Measurements from ENCODE around the gene TRIP12.
A peak's percentile ranks its signal among the peaks of the same experiment; 100 is the strongest.
"Not testable (repeated sequence)": the region's sequence is repeated elsewhere in the genome, so short reads cannot be mapped to it uniquely, and the experiment has no call there.

The TRIP12 gene

GRCh38 chr2:229821316-229821715 is 100.5 kb downstream of the TRIP12 start:
- DNase-seq: no peak

- no peak for DNase-seq
These were observed 103.6 kb downstream of the TRIP12 start for GRCh38 chr2:229818230-229818629.

- no peak for DNase-seq
These were observed 106.0 kb downstream of the TRIP12 start for GRCh38 chr2:229815858-229816257.

GRCh38 chr2:229815342-229815741 is 106.5 kb downstream of the TRIP12 start:
- DNase-seq: no peak

DNA sequence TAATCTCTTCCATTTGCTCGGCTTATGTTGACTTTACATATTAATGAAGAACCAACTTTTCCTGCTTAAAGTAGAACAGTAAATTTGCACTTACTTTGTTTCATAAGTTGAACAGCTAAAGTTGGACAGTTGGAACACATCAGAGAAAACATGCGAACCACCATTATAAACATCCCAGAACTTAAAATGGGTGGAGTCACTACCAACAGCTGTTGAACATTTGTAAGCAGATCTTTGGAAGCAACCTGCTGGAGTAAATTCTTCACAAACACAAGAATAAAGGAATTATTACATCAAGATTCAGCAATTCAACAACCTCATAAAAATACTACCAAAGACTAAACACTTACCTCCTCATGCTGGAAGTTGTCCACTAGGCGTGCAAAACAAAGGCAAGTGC is 111.0 kb downstream of the TRIP12 start:
- no peak for DNase-seq

DNA sequence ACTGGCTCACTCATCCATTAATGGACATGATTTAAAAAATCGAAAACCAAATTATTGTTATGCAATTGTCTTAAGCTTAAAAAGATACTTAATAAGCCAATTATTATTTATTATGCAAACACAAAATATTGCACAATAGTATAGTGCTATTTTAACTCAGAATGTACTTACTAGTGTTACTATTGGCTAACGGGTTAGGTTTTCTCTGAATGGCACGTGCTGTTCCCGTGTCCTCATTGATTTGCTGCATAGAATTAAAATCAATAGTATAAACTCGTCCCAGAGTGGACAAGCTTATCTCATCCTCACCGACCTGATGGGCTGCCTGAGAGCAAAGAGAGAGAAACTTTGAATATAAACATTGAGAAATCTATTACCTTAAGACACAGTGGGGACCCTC is 116.2 kb downstream of the TRIP12 start:
- no peak for DNase-seq

DNA sequence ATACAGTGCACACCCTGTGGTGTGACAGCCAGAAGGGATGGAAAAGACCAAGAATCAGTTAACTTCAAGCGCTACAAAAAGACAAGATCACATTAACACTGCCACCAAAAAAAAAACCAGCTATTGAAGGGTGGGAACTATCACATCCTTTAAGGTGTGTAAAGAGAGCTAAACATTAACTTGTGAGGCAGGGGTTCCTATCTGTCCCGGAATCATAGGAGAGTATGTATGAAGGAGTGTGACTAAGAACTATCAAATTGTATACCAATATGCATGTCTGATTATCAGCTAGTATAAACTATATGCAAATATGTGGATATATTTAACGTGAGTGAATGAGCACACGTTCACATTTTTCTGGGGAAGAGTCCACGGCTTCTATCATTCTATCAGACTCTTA is 119.0 kb downstream of the TRIP12 start:
- no peak for DNase-seq

DNA sequence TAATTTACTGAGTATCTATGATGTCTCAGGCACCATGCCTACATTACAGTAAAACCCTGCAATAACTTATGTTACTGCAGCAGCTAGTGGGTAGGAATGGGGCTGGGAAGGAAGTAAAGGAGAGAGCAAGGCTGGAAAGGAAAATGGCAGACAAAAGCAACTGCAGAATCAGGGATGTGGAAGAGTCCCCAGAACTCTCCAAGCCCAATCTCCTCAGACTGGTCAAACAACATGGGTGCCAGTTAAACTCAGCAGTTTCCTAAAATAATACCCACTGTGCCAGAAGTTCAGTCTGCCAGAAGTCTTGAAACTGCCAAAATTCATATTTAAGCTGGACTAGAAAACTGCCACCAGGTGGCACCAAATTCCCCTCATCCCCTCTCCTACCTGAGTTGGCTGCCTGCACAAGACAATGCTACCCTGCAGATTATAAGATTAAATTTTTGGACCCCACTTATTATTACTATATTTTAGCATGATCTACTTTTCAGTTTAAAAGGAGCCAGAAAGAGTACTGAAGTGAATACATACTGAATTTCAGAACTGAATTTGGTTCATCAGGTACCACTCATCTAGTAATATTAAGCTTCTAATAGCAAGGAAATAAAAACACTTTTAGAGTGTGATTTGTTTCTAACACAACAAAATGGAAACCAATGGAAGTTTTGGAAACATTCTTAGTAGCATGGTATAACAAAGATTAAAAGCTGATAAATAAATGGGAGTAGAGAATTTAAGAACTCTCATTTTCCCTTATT is 120.6 kb downstream of the TRIP12 start:
- DNase-seq: peak; percentile 11

DNA sequence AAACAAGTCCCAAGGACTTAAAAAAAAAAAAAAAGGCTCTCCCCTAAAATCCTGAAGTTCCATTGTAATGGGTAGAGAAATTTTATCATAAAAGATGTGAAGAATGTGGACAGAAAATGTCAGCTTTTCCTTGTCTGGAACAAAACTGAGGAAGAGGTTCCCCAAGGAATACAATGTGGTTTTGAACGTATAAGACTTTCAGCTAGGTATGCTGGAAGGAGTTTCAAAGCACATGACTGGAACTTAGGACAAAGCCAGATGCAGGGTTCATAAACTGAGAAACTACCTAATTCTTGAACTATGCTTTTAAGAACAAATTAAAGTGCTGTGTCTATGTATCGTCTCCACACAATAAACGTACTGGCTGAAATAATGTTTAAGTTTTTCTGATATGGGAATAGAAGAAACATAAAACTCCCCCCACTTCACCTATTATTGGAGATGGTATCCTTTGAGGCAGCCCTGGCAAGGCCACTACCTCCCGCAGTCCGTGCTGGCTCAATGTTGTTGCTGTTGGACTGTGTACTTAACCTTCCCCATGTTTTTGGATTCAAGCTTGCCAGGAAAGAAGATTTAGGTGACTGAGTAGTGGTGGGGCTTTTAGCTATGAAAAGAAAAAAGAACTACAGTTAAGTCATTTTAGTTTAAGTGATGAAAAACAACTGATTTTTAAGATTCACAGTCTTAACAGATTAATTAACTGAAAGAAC is 123.2 kb downstream of the TRIP12 start:
- no peak for DNase-seq

DNA sequence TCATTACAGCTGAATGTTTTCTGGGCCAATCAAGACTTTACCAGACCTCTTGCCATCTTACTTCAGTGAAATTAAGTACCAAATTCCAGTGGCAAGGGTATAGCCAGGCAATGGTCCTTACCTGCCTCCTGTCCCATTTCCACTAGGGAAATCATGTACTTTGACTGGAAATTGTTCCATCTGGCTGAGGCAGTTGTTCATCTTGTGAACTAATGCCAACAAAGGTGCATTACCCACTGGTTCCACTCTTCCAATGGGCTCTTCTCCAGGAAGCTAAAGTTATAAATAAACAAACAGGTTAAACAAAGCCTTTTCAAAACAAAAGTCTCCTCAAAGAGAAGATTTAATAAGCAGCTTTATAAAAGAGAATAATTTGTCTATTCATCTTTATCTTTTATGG is 126.8 kb downstream of the TRIP12 start:
- DNase-seq: no peak

- no peak for DNase-seq
These were observed 127.2 kb downstream of the TRIP12 start for GRCh38 chr2:229794636-229795035.

- not testable (repeated sequence) for DNase-seq
These were observed 135.5 kb downstream of the TRIP12 start for GRCh38 chr2:229786289-229786688.

DNA sequence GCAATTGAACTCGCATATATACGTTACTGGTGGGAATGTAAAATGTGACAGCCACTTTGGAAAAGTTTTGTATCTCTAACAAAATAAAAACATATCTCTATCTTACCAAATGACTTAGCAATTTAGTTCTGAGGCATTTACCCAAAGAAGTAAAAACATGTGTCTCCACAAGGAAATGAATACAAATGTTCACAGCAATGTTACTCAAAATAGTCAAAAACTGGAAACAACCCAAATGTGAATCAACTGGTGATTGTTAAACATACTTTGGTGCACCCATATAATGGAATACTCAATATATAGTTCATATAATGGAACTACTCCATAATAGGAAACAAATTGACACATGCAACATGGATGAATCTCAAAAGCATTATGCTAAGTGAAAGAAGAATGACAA is 137.0 kb downstream of the TRIP12 start:
- DNase-seq: no peak

DNA sequence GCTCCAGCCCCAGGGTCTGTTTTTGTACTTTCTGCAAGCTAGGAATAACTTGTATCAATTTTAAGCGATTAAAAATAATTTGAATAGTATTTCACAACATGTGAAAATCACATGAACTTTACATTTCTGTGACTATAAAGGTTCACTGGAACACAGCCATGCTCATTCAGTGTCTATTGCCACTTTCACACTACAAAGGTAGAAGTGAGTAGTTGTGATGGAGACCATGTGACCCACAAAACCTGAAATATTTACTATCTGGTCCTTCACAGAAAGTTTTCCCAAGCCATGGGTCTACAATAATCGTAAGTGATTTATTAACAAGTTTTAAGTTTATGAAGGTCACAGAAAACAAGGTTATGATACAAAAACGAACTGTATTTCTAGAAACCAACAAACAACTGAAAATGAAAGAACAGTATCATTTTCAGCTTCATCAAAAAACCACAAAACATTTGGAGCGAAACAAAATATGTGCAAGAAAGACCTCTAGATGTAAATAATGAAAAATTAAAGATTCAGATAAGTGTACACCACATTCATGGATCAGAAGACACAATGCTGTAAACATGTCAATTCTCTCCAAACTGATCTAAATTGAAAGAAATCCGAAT is 138.6 kb downstream of the TRIP12 start:
- no peak for DNase-seq

DNA sequence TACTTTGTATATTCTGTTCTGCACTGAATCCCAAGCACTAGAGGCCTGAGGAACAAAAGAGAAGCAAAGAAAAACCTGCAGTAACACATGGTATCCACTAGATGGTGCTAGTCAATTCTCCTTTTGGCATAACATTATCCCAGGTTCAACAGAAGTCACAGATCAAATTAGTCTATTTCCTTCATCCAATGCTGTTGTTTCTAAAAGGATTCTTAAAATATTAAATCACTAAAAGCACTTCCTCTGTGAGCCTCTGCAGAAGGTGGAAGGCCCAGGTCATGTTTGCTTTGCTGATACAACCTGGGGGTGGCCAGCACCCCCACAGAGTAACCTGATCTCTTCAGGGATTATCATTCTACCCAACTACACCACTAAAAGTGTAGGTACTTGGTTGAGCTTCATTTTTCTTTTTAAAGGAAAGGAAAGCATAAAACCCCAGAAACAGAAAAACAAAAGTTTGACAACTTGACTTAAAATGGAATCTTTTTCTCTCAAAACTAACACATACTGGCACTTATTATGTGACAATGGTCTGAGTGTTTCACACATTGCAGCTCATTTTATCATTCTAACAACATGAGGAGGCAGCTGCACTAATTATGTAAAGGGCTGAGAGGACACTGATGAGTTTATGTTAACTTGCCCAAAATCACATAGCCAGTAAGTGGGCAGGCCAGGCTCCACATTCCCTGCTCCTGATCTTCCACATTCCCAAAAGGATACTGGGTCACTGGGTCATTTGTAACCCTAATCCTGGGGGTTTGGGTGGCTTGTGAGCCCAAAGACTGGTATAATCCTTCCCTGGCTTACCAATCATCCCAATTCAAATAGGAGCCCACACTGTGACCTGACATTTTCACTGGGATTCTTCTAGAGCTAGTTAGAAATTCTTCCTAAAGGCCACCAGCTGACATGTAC is 140.7 kb downstream of the TRIP12 start:
- DNase-seq: no peak

- DNase-seq: no peak
These were observed 142.2 kb downstream of the TRIP12 start for GRCh38 chr2:229779650-229780049.

DNA sequence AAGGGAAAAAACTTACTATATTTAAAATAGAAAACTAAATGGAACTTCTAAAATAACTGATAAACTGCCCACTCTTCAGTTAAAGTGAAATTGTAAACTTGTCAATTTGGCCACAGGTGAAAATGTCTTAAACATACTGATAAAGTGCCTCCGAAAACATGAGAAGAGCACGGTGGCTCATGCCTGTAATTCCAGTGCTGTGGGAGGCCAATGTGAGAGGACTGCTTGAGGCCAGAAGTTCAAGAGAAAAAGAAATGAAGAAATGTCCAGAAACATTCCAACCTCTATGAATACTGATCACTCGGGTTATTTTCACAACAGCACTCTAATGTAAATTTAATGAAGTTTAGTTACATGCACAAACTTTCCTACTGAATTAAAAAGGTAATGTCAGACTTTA is 144.1 kb downstream of the TRIP12 start:
- DNase-seq: no peak

GRCh38 chr2:229775614-229776313 is 146.0 kb downstream of the TRIP12 start:
- DNase-seq: peak; percentile 24

- DNase-seq: no peak
These were observed 147.6 kb downstream of the TRIP12 start for GRCh38 chr2:229774237-229774636.

GRCh38 chr2:229768235-229768634 is 153.6 kb downstream of the TRIP12 start:
- DNase-seq: no peak

GRCh38 chr2:229765721-229766120 is 156.1 kb downstream of the TRIP12 start:
- no peak for DNase-seq

GRCh38 chr2:229761663-229762062 is 160.1 kb downstream of the TRIP12 start:
- DNase-seq: no peak

All from NK-92 treated with Interleukin-12 subunit alpha and Interleukin-12 subunit beta, amount 100 ng/mL, for 24 hours (cell line).